Measurements from ENCODE around the gene FTO. TPM values are rescaled to one million over a fixed set of nuclear protein-coding genes. Genes with fewer than 3 reads are reported as not detected.

FTO gene
- total RNA-seq, 1 donor from 2014 or later: 65.8 TPM

GRCh38 chr16:53708490-53708889 lies 4.5 kb downstream of the FTO start:
- H3K9me3 Mint-ChIP-seq: no peaks in the 10 kb centered on the region
- peaks cover 14% of the 10 kb centered on the region for H3K36me3 Mint-ChIP-seq (ENCODE audit: low read depth)
- no peak overlapping the region for H3K27ac Mint-ChIP-seq
- no peak for TF ChIP-seq CTCF (IDR thresholded peaks at IDR 0.05)
- ChIA-PET POLR2A (no interaction called here), CTCF (no interaction called here)
- H3K4me3 Mint-ChIP-seq: no peak overlapping the region
- no peaks in the 10 kb centered on the region for H3K27me3 Mint-ChIP-seq
- DNase-seq: no peak
- H3K4me1 Mint-ChIP-seq: peaks cover 30% of the 10 kb centered on the region
- ATAC-seq (ENCODE audit: low read depth): no peak
- intact Hi-C loops (cut with micrococcal nuclease): no loop called here

- intact Hi-C loops (cut with micrococcal nuclease): no loop called here
- Mint-ChIP-seq H3K9me3 (no peaks in the 10 kb centered on the region), H3K36me3 (ENCODE audit: low read depth) (peaks cover 7% of the 10 kb centered on the region), H3K4me1 (peaks cover 18% of the 10 kb centered on the region), H3K27me3 (no peaks in the 10 kb centered on the region), H3K4me3 (no peak overlapping the region), H3K27ac (no peak overlapping the region)
- no peak for TF ChIP-seq CTCF (IDR thresholded peaks at IDR 0.05)
- ChIA-PET CTCF (no interaction called here), POLR2A (no interaction called here)
- DNase-seq (no peak), ATAC-seq (ENCODE audit: low read depth) (no peak)
Measured at GRCh38 chr16:53711390-53711789, 7.4 kb downstream of the FTO start.

- CTCF ChIA-PET: no interaction called here
- ATAC-seq (ENCODE audit: low read depth): no peak
- Mint-ChIP-seq H3K36me3 (ENCODE audit: low read depth) (peaks cover 7% of the 10 kb centered on the region), H3K27ac (no peak overlapping the region), H3K4me1 (peaks cover 18% of the 10 kb centered on the region), H3K27me3 (no peaks in the 10 kb centered on the region), H3K4me3 (no peak overlapping the region), H3K9me3 (no peaks in the 10 kb centered on the region)
- POLR2A ChIA-PET: no interaction called here
- intact Hi-C loops (cut with micrococcal nuclease): no loop called here
- TF ChIP-seq CTCF (IDR thresholded peaks at IDR 0.05): no peak
- DNase-seq: no peak
Measured at GRCh38 chr16:53712065-53712464, 8.1 kb downstream of the FTO start.

- no peak overlapping the region for H3K27ac Mint-ChIP-seq
Measured at GRCh38 chr16:53713403-53714204, 9.6 kb downstream of the FTO start.

More at GRCh38 chr16:53713403-53714204, 9.6 kb downstream of the FTO start:
- ChIA-PET CTCF (no interaction called here), POLR2A (no interaction called here)
- no peaks in the 10 kb centered on the region for H3K27me3 Mint-ChIP-seq
- no peaks in the 10 kb centered on the region for H3K36me3 Mint-ChIP-seq (ENCODE audit: low read depth)
- TF ChIP-seq CTCF (IDR thresholded peaks at IDR 0.05): no peak
- DNase-seq (no peak), ATAC-seq (ENCODE audit: low read depth) (no peak)
- intact Hi-C loops (cut with micrococcal nuclease): no loop called here
- H3K4me3 Mint-ChIP-seq: no peak overlapping the region
- no peaks in the 10 kb centered on the region for H3K9me3 Mint-ChIP-seq
- H3K4me1 Mint-ChIP-seq: peaks cover 12% of the 10 kb centered on the region

Data from activated B cell treated with CpG ODN at 0.5 μM for 24 hours (primary cell).